H1 (cell line): ENCODE measurements around the gene CD4. TPM values are rescaled to one million over a fixed set of nuclear protein-coding genes. Genes with fewer than 3 reads are reported as not detected.
A peak's percentile ranks its signal among the peaks of the same experiment; 100 is the strongest.

Source experiments
- CBX5 ChIP-seq: fragments of 300-800, 300-1000 bp; sonication (generic); IDR thresholded peaks from 2 replicates; pipeline ENCODE4 v1.7.1; 2016; ENCODE audit warnings: antibody characterized with exemption, low read length, low read depth
- EGR1 ChIP-seq: IDR thresholded peaks from 2 replicates; pipeline ENCODE4 v1.6.1; 2011; ENCODE audit warnings: low read depth, low read length, borderline replicate concordance
- HDAC2 ChIP-seq, 2 experiments: fragments of 300-600 bp in 1 of 2; sonication (generic) in 1 of 2; IDR thresholded peaks; 2 replicates each; pipeline ENCODE4 v1.6.1; 2011 to 2012; ENCODE audit warnings: low read depth in 2 of 2, low read length in 2 of 2, mild to moderate bottlenecking in 2 of 2, moderate library complexity in 2 of 2, borderline replicate concordance in 1 of 2, inconsistent platforms in 1 of 2
- KDM4A ChIP-seq: IDR thresholded peaks from one replicate; pipeline ENCODE4 v1.7.1; 2012; ENCODE audit warnings: low read depth, mild to moderate bottlenecking, moderate library complexity, low read length, inconsistent platforms; ENCODE audit not compliant: severe bottlenecking
- POLR2A ChIP-seq, 2 experiments: IDR thresholded peaks; 1 replicate in 1 of 2; 2 replicates in 1 of 2; pipeline ENCODE4 v1.6.1; 2011; ENCODE audit warnings: low read depth in 2 of 2, low read length in 2 of 2, mild to moderate bottlenecking in 2 of 2; ENCODE audit errors: control extremely low read depth in 1 of 2
- POU5F1 ChIP-seq: IDR thresholded peaks from 2 replicates; pipeline ENCODE4 v1.6.1; 2011; ENCODE audit warnings: low read depth, mild to moderate bottlenecking, low read length, moderate library complexity
- RAD21 ChIP-seq, 2 experiments: IDR thresholded peaks in 1 of 2; conservative IDR thresholded peaks in 1 of 2; 2 replicates each; pipeline ENCODE4 v1.6.1; 2011; ENCODE audit warnings: low read depth in 2 of 2, low read length in 2 of 2, improper control_type of control experiment in 1 of 2, inconsistent platforms in 1 of 2, mild to moderate bottlenecking in 1 of 2, moderate library complexity in 1 of 2
- RFX5 ChIP-seq: IDR thresholded peaks from 2 replicates; pipeline ENCODE4 v1.6.1; 2011; ENCODE audit warnings: low read depth, low read length, improper control_type of control experiment, borderline replicate concordance
- RNF2 ChIP-seq: fragments of 200-900, 300-1000 bp; sonication (generic); IDR thresholded peaks from 2 replicates; pipeline ENCODE4 v1.7.1; 2016; ENCODE audit warnings: borderline replicate concordance, low read depth, mild to moderate bottlenecking, antibody characterized with exemption, low read length; ENCODE audit not compliant: poor library complexity, severe bottlenecking; ENCODE audit errors: missing control alignments
- SAP30 ChIP-seq: fragments of 300-600 bp; sonication (generic); IDR thresholded peaks from 2 replicates; pipeline ENCODE4 v1.7.1; 2012; ENCODE audit warnings: low read length, moderate library complexity, mild to moderate bottlenecking, inconsistent platforms; ENCODE audit not compliant: insufficient read depth, insufficient replicate concordance
- SIX5 ChIP-seq: IDR thresholded peaks from 2 replicates; pipeline ENCODE4 v1.6.1; 2011; ENCODE audit warnings: mild to moderate bottlenecking, low read depth, low read length
- polyA plus RNA-seq, 7 experiments: library from polyadenylated mRNA; depleted of rRNA in 3 of 7; stranded (reverse) in 5 of 7; unstranded in 2 of 7; fragments of >200 nt in 5 of 7; fragments of 200-250 nt in 2 of 7; gene quantifications; 1 replicate in 5 of 7; 2 replicates in 1 of 7; 4 replicates in 1 of 7; pipeline versions ENCODE4 v1.2.1 to v1.2.3, GENCODE V29; 2011 to 2013; ENCODE audit warnings: missing spikeins in 2 of 7, mixed read lengths in 2 of 7
- total RNA-seq: library from RNA; stranded (reverse); fragmentation: NEBNext Ultra II Directional; extraction: Animal tissue kit (Norgen Biotek cat#: 25700); gene quantifications from 2 replicates; pipeline ENCODE4 v1.2.1, GENCODE V29; 2021
- TF ChIP-seq, protein P1 (sequence below): IDR thresholded peaks from 2 replicates; pipeline ENCODE4 v1.6.1; 2012; ENCODE audit warnings: inconsistent platforms
- TF ChIP-seq, protein P2 (sequence below): IDR thresholded peaks from 2 replicates; pipeline ENCODE4 v1.6.1; 2012; ENCODE audit warnings: low read length, inconsistent platforms
- TF ChIP-seq, protein P3 (sequence below): IDR thresholded peaks from 2 replicates; pipeline ENCODE4 v1.6.1; 2012; ENCODE audit warnings: inconsistent platforms

The CD4 gene
- total and polyA plus RNA-seq, 2 of the 8 experiments (the other 6 are each of a cell fraction or from before 2014, with no cell fraction given), result 3.4 to 5.1 TPM

DNA sequence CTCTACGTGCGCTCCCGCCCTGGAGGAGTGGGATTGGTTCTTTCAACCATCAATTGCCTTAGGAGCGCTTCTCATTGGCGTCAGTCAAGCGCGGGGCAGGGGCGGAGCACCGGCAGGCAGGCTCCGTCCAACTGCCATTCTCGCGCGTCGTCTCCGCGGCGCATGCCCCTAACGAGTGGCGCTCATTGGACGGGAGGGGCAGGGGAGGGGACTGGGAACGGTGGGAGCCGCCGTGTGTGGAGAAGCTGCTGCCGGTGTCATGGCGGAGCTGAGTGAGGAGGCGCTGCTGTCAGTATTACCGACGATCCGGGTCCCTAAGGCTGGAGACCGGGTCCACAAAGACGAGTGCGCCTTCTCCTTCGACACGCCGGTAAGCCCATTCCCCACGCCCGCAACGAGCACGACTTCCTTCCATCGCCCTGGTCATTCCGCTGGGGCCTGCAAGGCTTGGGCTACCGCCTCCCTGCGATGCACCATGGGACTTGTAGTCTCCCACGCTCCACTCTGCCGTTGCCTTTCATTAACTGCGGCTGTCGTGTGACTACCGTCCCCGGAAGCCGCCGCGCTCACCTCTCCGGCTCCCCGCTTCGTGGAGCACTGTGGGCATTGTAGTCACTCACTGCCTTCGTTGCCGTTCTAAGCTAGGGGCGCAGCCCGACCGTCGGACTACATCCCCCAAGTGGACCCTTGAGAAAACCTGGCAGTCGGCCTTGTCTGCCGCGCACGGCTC is 62.8 kb downstream of the CD4 start, which contains the start of gene USP5 (continued):
- TF ChIP-seq, protein P1, sequence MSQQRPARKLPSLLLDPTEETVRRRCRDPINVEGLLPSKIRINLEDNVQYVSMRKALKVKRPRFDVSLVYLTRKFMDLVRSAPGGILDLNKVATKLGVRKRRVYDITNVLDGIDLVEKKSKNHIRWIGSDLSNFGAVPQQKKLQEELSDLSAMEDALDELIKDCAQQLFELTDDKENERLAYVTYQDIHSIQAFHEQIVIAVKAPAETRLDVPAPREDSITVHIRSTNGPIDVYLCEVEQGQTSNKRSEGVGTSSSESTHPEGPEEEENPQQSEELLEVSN, result peak; percentile 86
- TF ChIP-seq, protein P2, sequence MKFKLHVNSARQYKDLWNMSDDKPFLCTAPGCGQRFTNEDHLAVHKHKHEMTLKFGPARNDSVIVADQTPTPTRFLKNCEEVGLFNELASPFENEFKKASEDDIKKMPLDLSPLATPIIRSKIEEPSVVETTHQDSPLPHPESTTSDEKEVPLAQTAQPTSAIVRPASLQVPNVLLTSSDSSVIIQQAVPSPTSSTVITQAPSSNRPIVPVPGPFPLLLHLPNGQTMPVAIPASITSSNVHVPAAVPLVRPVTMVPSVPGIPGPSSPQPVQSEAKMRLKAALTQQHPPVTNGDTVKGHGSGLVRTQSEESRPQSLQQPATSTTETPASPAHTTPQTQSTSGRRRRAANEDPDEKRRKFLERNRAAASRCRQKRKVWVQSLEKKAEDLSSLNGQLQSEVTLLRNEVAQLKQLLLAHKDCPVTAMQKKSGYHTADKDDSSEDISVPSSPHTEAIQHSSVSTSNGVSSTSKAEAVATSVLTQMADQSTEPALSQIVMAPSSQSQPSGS, result no peak
- TF ChIP-seq KDM4A, result peak; percentile 40
- no peak for TF ChIP-seq POU5F1
- TF ChIP-seq RNF2, result no peak
- TF ChIP-seq EGR1, result no peak
- TF ChIP-seq POLR2A (IDR thresholded peaks at IDR 0.05; ENCODE audit: control extremely low read depth in 1 of 2, low read depth in 2 of 2, low read length in 2 of 2), result peak in 1 of 2 experiments; percentile 79; a peak in 2 of 3 replicates
- TF ChIP-seq HDAC2 (IDR thresholded peaks at IDR 0.05; ENCODE audit: borderline replicate concordance in 1 of 2, low read depth in 2 of 2, low read length in 2 of 2), result peak in 1 of 2 experiments; percentile 7; a peak in 1 of 4 replicates
- TF ChIP-seq RFX5, result no peak
- TF ChIP-seq, protein P3, sequence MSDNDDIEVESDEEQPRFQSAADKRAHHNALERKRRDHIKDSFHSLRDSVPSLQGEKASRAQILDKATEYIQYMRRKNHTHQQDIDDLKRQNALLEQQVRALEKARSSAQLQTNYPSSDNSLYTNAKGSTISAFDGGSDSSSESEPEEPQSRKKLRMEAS, result peak; percentile 82
- TF ChIP-seq SIX5, result peak; percentile 99
- no peak for TF ChIP-seq CBX5
- no peak for TF ChIP-seq RAD21 (IDR thresholded peaks at IDR 0.05 in 1 of 2, conservative IDR thresholded peaks at IDR 0.05 in 1 of 2; ENCODE audit: low read depth in 2 of 2, low read length in 2 of 2)
- TF ChIP-seq SAP30, result peak; percentile 23
